AG09309 (cell line): ENCODE measurements around the gene PDE1A.

Source experiments
- DNase-seq: peaks from one replicate; pipeline ENCODE4 v3.0.0-alpha.2; 2010; ENCODE audit warnings: low read depth
- H3K4me3 ChIP-seq: 2 replicates; pipeline ENCODE4 v1.5.1; 2011; ENCODE audit warnings: mild to moderate bottlenecking, low read depth, low read length, moderate library complexity; ENCODE audit not compliant: control insufficient read depth
- TF ChIP-seq, protein P1 (sequence below): IDR thresholded peaks from 2 replicates; pipeline ENCODE4 v1.5.1; 2011; ENCODE audit warnings: mild to moderate bottlenecking, low read depth, low read length, inconsistent platforms; ENCODE audit not compliant: insufficient read depth, control insufficient read depth; ENCODE audit errors: missing control alignments

PDE1A gene

DNA sequence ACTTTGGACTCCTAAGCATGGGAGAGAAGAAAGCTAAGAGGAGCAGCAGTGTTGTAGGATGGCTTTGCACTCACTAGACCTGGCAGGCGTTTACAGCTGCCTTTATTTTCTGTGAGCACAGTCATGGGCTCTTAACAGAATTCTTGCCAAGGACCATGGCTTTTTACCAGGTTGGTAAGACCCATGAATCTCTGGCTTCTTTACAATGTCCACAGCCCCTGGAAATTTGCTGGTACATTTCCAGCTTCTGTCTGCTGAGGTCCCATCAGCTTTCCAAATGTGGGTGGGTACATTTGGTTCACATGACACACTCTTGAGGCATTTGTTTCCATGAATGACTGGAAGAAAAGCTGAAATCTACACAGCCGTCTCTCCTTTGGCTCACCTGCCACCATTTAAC lies 278.5 kb downstream of the PDE1A start:
- no peak for DNase-seq
- H3K4me3 ChIP-seq: no peak overlapping the region
- TF ChIP-seq, protein P1, sequence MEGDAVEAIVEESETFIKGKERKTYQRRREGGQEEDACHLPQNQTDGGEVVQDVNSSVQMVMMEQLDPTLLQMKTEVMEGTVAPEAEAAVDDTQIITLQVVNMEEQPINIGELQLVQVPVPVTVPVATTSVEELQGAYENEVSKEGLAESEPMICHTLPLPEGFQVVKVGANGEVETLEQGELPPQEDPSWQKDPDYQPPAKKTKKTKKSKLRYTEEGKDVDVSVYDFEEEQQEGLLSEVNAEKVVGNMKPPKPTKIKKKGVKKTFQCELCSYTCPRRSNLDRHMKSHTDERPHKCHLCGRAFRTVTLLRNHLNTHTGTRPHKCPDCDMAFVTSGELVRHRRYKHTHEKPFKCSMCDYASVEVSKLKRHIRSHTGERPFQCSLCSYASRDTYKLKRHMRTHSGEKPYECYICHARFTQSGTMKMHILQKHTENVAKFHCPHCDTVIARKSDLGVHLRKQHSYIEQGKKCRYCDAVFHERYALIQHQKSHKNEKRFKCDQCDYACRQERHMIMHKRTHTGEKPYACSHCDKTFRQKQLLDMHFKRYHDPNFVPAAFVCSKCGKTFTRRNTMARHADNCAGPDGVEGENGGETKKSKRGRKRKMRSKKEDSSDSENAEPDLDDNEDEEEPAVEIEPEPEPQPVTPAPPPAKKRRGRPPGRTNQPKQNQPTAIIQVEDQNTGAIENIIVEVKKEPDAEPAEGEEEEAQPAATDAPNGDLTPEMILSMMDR: no peak

DNA sequence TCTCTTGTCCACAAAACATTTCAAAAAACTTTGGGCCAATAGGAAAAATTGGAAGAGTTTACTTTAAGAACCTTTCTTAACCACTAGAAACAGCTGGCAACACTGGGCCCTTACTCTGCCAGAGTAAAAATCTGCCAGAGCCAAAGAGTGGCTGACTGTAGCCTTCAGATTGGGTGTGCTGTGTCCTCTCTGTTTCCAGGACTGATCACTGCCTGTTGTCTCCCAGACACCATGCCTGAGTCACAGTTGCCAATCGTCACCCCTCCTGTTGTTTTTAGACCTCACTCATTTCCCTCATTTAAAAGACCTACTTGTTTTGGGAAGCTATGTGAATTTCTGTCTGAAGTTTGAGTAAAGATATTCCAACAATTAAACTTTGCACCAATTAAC lies 282.1 kb downstream of the PDE1A start:
- TF ChIP-seq, protein P1: no peak

DNA sequence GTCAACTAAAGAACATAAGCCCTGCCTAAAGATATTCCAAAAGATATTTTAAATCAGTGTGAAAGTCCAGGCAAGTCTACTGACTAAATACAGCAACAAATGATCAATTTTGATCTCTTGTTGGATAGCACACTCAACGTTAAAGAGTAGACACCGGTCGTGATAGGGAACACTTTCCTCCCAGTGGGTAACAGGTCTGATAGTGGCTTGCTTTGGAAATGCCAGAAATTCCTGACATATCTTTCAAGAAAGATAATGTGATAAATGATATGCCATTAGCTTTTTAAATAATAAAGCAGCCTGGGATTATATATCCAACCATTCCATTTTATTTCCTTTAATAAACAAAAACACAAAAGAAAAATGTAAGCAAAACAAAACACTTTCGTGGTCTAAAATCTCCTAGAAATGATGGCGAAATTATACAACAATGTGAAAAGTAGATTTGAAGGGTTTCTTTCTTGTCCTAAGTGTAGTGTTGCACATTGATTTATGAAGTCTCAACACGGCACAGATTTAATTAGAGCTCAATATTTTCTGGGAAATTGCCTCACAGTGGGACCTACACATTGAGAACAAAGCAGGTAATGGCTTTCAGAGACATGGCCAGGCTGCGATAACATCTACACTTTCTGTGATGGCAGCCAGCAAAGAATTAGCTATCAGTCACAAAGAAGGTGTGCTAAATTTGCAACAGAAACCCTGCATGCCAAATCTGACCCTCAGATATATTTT lies 282.6 kb downstream of the PDE1A start:
- no peak overlapping the region for H3K4me3 ChIP-seq
- no peak for DNase-seq
- TF ChIP-seq, protein P1: no peak

More for the DNA sequence above, 282.1 kb downstream of the PDE1A start:
- DNase-seq: no peak
- no peak overlapping the region for H3K4me3 ChIP-seq

DNA sequence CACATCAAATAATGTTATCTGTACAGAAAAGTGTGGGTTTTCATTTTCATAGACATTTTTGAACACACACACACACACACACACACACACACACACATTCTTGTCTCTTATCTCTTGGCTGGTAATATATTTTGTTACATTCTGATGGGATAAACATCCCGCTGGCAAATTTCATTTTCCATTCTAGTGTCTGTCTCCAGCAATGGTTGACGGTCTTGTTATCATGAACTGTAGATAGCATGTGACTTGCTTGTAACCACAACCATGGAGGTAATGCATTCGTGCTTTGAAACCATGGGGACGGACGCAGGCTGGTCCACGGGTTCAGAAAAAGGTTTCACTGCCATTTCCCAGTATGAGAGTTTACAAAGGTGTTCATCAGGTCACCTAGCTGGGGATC lies 284.8 kb downstream of the PDE1A start:
- TF ChIP-seq, protein P1: no peak
- no peak overlapping the region for H3K4me3 ChIP-seq
- no peak for DNase-seq

DNA sequence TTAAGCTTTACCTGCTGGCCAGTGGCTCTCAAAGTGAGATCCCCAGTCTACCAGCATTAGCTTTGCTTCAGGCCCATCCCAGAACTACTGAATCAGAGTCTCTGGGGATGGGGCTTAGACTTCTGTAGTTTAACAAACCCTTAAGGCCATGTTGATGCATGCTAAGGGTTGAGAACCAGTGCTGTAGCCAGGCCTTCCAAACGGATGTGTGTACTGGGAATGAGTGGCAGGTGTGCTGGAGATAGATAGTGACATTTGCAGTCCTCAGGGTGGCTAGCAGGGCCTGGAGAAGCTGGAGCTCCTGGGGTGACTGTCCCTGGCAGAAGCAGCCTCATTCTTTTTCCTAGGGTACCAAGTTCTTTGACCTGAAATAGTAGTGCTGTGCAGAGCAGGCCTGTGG lies 292.6 kb downstream of the PDE1A start:
- no peak for DNase-seq
- TF ChIP-seq, protein P1: no peak
- no peak overlapping the region for H3K4me3 ChIP-seq

DNA sequence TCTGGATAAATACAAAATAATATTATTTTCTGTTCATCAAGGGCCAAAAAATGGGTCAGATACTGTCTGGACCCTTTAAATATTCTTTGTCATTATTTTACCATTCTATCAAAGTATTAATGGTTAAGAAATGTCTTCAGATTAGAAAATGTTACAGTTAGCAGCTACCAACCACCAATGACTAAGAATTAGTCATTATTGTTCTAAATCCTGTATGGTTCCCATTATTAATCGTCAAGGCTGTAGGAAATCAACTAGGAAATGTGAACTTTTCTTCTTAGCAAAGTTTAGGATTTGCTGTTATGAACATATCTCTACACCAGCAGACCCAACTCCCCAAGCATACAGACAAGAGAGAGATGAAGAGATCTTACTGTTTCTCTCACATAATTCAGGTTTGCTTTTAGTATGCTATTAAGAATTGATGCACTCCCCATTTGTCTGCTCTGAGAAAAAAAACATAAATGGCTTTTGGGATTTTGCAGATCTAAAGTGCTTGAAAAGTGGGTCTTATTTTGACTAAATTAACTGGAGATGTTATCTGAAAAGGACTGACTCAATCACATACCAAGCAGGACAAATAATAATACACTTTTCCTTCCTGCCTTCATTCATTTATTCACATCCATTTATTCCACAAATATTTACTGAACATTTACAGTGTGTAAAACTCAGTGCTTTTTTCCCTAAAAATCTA lies 293.5 kb downstream of the PDE1A start:
- TF ChIP-seq, protein P1: no peak
- H3K4me3 ChIP-seq: no peak overlapping the region
- DNase-seq: no peak
